GM13977 (cell line): ENCODE results near the gene C11orf21.
"Not testable (repeated sequence)": the region's sequence is repeated elsewhere in the genome, so short reads cannot be mapped to it uniquely, and the experiment has no call there.

ENCODE experiments used
- DNase-seq: peaks from one replicate; pipeline ENCODE4 v3.0.0; 2012; ENCODE audit warnings: low spot score
- in situ Hi-C: fragments of 300-500 bp; cut with MboI; formaldehyde crosslinking; loops from one replicate; pipeline ENCODE4 v1.12.0; 2022; ENCODE audit warnings: low sequenced_read_pairs, low pct_unique_long_range_greater_than_20kb, mixed read lengths, inconsistent platforms; ENCODE audit not compliant: unreplicated experiment
- TF ChIP-seq, protein P1 (sequence below): IDR thresholded peaks from 2 replicates; pipeline ENCODE4 v1.5.1; 2012; ENCODE audit warnings: mild to moderate bottlenecking, control low read depth; ENCODE audit not compliant: insufficient read depth; ENCODE audit errors: extremely low read depth, missing control alignments

C11orf21 gene

DNA sequence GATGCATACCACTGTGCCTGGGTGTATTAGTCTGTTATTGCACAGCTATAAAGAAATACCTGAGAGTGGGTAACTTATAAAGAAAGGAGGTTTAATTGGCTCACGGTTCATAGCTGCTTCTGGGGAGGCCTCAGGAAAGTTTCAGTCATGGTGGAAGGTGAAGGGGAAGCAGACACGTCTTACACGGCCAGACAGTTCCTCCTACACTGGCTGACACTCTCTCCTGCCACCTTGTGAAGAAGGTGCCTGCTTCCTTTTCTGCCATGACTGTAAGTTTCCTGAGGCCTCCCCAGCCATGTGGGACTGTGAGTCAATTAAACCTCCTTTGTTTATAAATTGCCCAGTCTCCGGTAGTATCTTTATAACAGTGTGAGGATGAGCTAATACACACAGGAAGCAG, 41.8 kb upstream of the C11orf21 start:
- DNase-seq = no peak
- in situ Hi-C loops = no loop called here

DNA sequence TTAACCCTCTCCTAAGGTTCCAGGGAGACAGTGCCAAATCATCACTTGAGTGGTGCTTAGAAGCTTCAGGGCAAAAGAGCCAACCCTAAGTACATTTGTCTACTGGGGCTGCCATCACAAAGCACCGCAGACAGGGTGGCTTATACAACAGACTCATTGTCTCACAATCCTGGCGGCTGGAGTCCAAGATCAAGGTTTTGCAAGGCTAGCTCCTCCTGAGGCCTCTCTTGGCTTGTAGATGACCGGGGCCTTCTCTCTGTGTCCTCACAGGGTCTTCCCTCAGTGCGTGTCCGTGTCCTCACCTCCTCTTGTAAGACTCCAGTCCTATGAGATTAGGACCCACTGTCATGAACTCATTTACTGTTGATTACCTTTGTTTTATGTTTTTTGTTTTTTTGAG, 41.3 kb upstream of the C11orf21 start:
- DNase-seq = no peak
- TF ChIP-seq, protein P1, sequence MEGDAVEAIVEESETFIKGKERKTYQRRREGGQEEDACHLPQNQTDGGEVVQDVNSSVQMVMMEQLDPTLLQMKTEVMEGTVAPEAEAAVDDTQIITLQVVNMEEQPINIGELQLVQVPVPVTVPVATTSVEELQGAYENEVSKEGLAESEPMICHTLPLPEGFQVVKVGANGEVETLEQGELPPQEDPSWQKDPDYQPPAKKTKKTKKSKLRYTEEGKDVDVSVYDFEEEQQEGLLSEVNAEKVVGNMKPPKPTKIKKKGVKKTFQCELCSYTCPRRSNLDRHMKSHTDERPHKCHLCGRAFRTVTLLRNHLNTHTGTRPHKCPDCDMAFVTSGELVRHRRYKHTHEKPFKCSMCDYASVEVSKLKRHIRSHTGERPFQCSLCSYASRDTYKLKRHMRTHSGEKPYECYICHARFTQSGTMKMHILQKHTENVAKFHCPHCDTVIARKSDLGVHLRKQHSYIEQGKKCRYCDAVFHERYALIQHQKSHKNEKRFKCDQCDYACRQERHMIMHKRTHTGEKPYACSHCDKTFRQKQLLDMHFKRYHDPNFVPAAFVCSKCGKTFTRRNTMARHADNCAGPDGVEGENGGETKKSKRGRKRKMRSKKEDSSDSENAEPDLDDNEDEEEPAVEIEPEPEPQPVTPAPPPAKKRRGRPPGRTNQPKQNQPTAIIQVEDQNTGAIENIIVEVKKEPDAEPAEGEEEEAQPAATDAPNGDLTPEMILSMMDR = no peak
- in situ Hi-C loops = no loop called here

More for the DNA sequence above, 41.8 kb upstream of the C11orf21 start:
- TF ChIP-seq, protein P1 = no peak

DNA sequence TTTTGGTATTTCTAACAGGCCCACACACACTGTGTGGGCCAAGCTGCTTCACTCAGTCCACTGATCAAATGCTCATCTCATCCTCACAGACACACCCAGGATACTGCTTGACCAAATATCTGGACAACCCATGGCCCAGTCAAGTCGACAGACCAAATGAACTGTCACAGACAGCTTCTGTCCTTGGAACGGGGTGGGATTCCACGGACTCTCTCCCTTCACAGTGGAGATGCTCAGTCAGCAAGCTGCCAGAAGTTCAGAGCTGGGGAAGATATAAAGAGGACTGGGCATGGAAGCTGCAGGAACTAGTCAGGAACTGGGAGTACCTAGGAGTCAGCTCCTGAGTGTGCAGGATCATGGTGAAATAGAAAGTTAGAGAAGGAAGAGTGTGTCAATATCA, 40.8 kb upstream of the C11orf21 start:
- no peak for DNase-seq
- in situ Hi-C loops = no loop called here
- TF ChIP-seq, protein P1 = no peak

DNA sequence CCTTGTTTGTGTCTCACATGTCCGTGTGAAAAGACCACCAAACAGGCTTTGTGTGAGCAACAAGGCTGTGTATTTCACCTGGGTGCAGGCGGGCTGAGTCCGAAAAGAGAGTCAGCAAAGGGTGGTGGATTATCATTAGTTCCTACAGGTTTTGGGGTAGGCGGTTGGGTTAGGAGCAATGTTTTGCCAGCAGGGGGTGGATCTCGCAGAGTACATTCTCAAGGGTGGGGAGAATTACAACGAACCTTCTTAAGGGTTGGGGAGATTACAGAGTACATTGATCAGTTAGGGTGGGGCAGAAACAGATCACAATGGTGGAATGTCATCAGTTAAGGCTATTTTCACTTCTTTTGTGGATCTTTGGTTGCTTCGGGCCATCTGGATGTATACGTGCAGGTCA, 37.0 kb upstream of the C11orf21 start:
- TF ChIP-seq, protein P1 = peak; percentile 11
- DNase-seq, in situ Hi-C loops: not testable (repeated sequence)

DNA sequence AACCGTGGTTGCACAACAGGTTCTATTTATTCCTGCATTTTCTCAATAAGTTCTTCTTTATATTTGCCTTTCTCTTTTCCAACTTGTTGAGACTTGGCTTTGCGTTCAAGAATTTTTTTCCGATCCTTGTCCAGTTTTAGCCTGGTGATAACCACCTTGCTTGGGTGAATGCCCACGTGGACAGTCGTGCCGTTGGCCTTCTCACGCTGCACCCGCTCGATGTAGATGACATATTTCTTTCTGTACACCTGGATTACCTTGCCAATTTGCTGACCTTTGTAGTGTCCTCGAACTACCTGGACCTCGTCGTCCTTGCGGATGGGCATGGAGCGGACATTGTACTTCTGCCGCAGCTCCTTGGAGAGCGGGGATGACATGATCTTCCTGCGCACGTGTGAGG, 33.6 kb upstream of the C11orf21 start:
- in situ Hi-C loops, DNase-seq: not testable (repeated sequence)

DNA sequence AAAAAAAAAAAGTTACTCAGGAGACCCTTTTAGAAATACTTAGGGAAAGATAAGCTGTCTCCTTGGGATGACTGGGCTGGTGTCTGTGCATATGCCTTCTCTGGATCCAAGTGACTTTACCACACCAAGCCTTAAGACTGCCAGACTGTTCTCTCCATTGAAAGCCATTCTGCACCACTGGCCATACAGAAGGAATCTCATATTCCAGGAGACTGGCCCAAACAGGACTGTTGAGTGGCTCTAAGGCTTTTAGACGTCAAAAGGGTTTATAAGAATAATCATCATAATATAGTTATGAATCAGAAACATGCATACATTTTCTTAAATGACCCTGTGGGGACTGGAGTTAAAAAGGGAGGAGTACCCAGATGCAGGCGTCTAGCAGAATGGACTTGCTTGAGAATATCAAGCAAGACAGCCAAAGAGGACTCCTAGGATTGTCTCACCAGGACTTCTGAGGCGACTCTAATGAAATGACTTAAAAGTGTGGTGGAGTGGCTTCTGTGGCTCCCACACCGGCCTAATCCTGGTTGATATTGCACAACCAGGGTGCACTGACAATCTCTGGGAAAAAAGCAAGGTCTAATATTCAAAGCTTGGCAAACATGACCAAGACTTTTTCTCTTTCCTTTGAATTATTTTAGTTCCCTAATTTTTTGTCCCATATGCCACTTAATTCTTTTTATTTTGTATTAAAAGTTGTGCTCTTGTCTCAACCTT, 31.9 kb upstream of the C11orf21 start:
- DNase-seq, in situ Hi-C loops: not testable (repeated sequence)

DNA sequence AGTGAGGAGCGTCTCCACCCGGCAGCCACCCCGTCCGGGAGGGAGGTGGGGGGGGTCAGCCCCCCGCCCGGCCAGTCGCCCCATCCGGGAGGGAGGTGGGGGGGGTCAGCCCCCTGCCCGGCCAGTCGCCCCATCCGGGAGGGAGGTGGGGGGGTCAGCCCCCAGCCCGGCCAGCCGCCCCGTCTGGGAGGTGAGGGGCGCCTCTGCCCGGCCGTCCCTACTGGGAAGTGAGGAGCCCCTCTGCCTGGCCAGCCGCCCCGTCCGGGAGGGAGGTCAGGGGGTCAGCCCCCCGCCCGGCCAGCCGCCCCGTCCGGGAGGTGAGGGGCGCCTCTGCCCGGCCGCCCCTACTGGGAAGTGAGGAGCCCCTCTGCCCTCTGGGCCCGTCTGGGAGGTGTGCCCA, 30.9 kb upstream of the C11orf21 start:
- DNase-seq, in situ Hi-C loops: not testable (repeated sequence)

DNA sequence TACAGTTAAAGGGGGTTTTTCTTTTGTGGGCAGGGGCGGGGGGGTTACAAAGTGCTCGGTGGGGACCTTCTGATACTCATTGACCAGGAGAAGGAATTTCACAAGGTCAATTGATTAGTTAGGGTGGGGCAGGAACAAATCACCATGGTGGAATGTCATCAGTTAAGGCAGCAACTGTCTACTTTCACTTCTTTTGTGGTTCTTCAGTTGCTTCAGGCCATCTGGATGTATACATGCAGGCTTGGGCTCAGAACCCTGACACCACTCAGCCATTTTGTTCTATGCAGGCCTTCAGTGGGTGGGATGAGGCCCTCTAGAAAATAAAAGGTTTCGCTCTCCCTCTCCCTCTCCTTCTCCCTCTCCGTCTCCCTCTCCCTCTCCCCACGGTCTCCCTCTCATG, 29.7 kb upstream of the C11orf21 start:
- in situ Hi-C loops = no loop called here
- DNase-seq = no peak

More for the DNA sequence above, 29.7 kb upstream of the C11orf21 start:
- TF ChIP-seq, protein P1 = no peak
